PC-9 (cell line): ENCODE measurements around the gene RASSF3. TPM values are rescaled to one million over a fixed set of nuclear protein-coding genes. Genes with fewer than 3 reads are reported as not detected.

Source experiments
- BruUV-seq: library from RNA; stranded (reverse); fragments of 400-500 nt; replicated peaks from 2 replicates; lab custom pipeline; 2021; lab: Mats Ljungman, UMichigan
- CTCF ChIA-PET: fragments of 300-600 bp; sonication (Branson Sonifier 250); formaldehyde crosslinking; loops from one replicate; lab custom pipeline; 2022; ENCODE audit warnings: antibody characterized with exemption; lab: Charles Lee
- POLR2A ChIA-PET: fragments of 300-600 bp; sonication (Branson Sonifier 250); formaldehyde crosslinking; loops from one replicate; lab custom pipeline; 2022; ENCODE audit warnings: antibody characterized with exemption; ENCODE audit not compliant: unreplicated experiment; lab: Charles Lee
- DNase-seq, 2 experiments: peaks; one replicate each; pipeline versions ENCODE4 v3.0.0 to v3.0.0-alpha.2; 2015 to 2022; ENCODE audit warnings: mixed read lengths in 1 of 2
- H2AFZ ChIP-seq: fragments of 200-600 bp; sonication (generic); 2 replicates; pipeline ENCODE4 v1.8.1; 2017; ENCODE audit warnings: antibody characterized with exemption
- H3F3A ChIP-seq: fragments of 200-600 bp; sonication (generic); 2 replicates; pipeline ENCODE4 v1.8.1; 2017; ENCODE audit warnings: antibody characterized with exemption, mild to moderate bottlenecking, low read depth; ENCODE audit not compliant: insufficient read depth
- H3K27ac ChIP-seq: fragments of 200-600 bp; sonication (generic); 2 replicates; pipeline ENCODE4 v1.6.1; 2016; ENCODE audit warnings: mixed run types
- H3K27me3 ChIP-seq: fragments of 200-600 bp; sonication (generic); 2 replicates; pipeline ENCODE4 v1.6.1; 2016; ENCODE audit warnings: low read depth, mixed run types; ENCODE audit not compliant: insufficient read depth
- H3K36me3 ChIP-seq: fragments of 200-600 bp; sonication (generic); 2 replicates; pipeline ENCODE4 v1.6.1; 2016; ENCODE audit warnings: low read depth, mixed run types
- H3K4me1 ChIP-seq: fragments of 200-600 bp; sonication (generic); replicated peaks from 2 replicates; pipeline ENCODE4 v1.6.1; 2016; ENCODE audit warnings: mixed run types; ENCODE audit not compliant: insufficient read depth
- H3K4me2 ChIP-seq: fragments of 200-600 bp; sonication (generic); 2 replicates; pipeline ENCODE4 v1.6.1; 2017; ENCODE audit warnings: mixed run types
- H3K4me3 ChIP-seq: fragments of 200-600 bp; sonication (generic); 2 replicates; pipeline ENCODE4 v1.6.1; 2016; ENCODE audit warnings: mixed run types
- H3K79me2 ChIP-seq: fragments of 200-600 bp; sonication (generic); 2 replicates; pipeline ENCODE4 v1.6.1; 2017; ENCODE audit warnings: low read depth, mixed run types
- H3K9me2 ChIP-seq: fragments of 200-600 bp; sonication (generic); 2 replicates; pipeline ENCODE4 v1.8.1; 2017; ENCODE audit warnings: mild to moderate bottlenecking; ENCODE audit not compliant: insufficient read depth
- H3K9me3 ChIP-seq: fragments of 200-600 bp; sonication (generic); 2 replicates; pipeline ENCODE4 v1.8.1; 2016; ENCODE audit warnings: low read depth; ENCODE audit not compliant: insufficient read depth
- H4K20me1 ChIP-seq: fragments of 200-600 bp; sonication (generic); 2 replicates; pipeline ENCODE4 v1.8.1; 2017; ENCODE audit not compliant: insufficient read depth
- EZH2 ChIP-seq: fragments of 200-600 bp; sonication (generic); IDR thresholded peaks from 2 replicates; pipeline ENCODE4 v1.8.0; 2017; ENCODE audit warnings: antibody characterized with exemption, low read depth
- intact Hi-C: fragments of 100-400 bp; cut with micrococcal nuclease; formaldehyde crosslinking; loops from one replicate; pipeline ENCODE4 v1.10.0; 2022; ENCODE audit not compliant: unreplicated experiment
- total RNA-seq: library from RNA; stranded (reverse); gene quantifications from 2 replicates; pipeline ENCODE4 v1.2.3, GENCODE V29; 2021
- TF ChIP-seq, protein P1 (sequence below): fragments of 200-600 bp; sonication (generic); conservative IDR thresholded peaks from 2 replicates; pipeline ENCODE4 v1.6.1; 2017; ENCODE audit warnings: mixed run types, antibody characterized with exemption, mild to moderate bottlenecking, moderate library complexity

The RASSF3 gene
- total RNA-seq, 1 experiment from 2014 or later, result 38.9 TPM

DNA sequence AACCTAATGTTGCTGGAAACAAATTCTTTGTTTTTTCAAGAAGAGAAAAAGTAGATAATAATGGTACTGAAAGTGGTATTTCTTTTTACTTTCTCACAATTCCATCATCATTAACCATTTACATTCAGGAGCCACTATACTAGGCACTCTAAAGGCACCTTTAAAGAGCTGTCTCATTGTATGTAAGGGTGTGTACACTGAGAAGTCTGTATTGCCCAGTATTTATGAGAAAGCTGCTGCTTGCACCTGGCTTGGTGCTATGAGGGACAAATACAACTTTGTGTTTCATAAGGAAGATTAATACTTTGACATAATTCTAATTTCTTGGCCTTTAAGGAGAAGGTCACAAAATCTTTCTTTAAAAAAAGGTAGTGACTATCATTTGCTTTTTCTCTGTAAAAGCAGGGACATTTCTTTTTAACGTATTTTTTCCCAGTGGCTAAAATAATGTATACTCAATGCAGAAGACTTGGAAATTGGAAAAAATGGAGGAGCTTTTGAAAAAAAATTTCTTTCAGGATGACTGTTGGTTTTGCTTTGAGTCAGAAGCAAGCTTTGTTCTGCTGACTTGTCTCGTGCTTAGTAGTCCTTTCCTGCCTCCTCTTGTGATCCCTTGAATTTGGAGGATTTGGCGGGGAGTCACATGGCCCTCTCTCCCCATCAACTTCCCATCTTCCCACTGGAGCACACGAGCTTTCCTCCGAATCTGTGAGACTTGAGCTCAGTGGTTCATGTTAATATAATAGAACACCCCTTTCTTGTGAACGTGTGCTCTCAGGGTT is 50.1 kb downstream of the RASSF3 start:
- Histone ChIP-seq H3K27me3 (no peaks in the 10 kb centered on the region), H2AFZ (no peak overlapping the region), H3F3A (peaks cover 16% of the 10 kb centered on the region; the same call in 1 of the 2 replicates), H3K4me1 (peaks cover 30% of the 10 kb centered on the region), H4K20me1 (no peaks in the 10 kb centered on the region), H3K4me2 (no peak overlapping the region), H3K79me2 (peaks cover 67% of the 10 kb centered on the region), H3K9me3 (no peaks in the 10 kb centered on the region), H3K9me2 (no peaks in the 10 kb centered on the region; the same call in 1 of the 2 replicates), H3K36me3 (no peaks in the 10 kb centered on the region), H3K27ac (0 out of 2 replicates have a peak overlapping the region, but pooled peaks have one; percentile 10), H3K4me3 (no peak overlapping the region)
- DNase-seq, result no peak
- BruUV-seq, result no TSS peak
- ChIA-PET CTCF (interaction anchor here (0.6 kb wide), 1 partner anchor 313 kb away, joined by 5 read pairs; no protein-coding TSS in a partner anchor), POLR2A (interaction anchor here (0.5 kb wide), 1 partner anchor 18 kb away, joined by 15 read pairs; no protein-coding TSS in a partner anchor)
- intact Hi-C loops, result no loop called here
- TF ChIP-seq, protein P1, sequence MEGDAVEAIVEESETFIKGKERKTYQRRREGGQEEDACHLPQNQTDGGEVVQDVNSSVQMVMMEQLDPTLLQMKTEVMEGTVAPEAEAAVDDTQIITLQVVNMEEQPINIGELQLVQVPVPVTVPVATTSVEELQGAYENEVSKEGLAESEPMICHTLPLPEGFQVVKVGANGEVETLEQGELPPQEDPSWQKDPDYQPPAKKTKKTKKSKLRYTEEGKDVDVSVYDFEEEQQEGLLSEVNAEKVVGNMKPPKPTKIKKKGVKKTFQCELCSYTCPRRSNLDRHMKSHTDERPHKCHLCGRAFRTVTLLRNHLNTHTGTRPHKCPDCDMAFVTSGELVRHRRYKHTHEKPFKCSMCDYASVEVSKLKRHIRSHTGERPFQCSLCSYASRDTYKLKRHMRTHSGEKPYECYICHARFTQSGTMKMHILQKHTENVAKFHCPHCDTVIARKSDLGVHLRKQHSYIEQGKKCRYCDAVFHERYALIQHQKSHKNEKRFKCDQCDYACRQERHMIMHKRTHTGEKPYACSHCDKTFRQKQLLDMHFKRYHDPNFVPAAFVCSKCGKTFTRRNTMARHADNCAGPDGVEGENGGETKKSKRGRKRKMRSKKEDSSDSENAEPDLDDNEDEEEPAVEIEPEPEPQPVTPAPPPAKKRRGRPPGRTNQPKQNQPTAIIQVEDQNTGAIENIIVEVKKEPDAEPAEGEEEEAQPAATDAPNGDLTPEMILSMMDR, result no peak
- no peak for TF ChIP-seq EZH2

DNA sequence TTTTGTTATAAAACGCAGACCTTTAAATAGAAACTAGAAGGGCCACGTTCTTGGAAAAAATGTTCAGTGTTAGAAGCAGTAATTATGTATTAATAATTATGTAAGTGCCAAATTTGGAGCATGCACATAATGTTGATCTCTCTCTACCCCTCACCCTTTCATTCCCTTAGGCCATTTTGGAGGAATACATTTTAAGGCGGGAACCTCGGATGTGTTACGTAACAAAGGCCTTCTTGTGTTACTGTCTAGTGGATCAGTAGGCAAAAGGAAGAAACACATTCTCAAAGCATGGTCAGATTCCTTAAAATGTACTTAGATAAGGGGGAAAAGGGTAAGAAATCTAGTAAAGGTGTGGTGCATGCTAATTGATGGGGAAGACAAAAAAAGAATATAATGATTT is 52.7 kb downstream of the RASSF3 start:
- peak in 1 of 2 experiments; percentile 44 for DNase-seq
- H3K27me3 ChIP-seq, result no peaks in the 10 kb centered on the region
- no peaks in the 10 kb centered on the region for H3K36me3 ChIP-seq
- peaks cover 56% of the 10 kb centered on the region for H3K4me1 ChIP-seq
- no TSS peak for BruUV-seq
- H3K79me2 ChIP-seq, result peaks cover 86% of the 10 kb centered on the region
- ChIA-PET CTCF (no interaction called here), POLR2A (no interaction called here)
- peaks cover 26% of the 10 kb centered on the region; the same call in 1 of the 2 replicates for H3F3A ChIP-seq
- H3K27ac ChIP-seq, result no peak overlapping the region
- intact Hi-C loops, result no loop called here
- H4K20me1 ChIP-seq, result no peaks in the 10 kb centered on the region
- H2AFZ ChIP-seq, result no peak overlapping the region
- TF ChIP-seq EZH2, result no peak
- TF ChIP-seq, protein P1, result no peak
- H3K4me2 ChIP-seq, result peak overlapping the region; percentile 16
- H3K4me3 ChIP-seq, result no peak overlapping the region
- no peaks in the 10 kb centered on the region for H3K9me3 ChIP-seq
- H3K9me2 ChIP-seq, result no peaks in the 10 kb centered on the region; the same call in 1 of the 2 replicates

DNA sequence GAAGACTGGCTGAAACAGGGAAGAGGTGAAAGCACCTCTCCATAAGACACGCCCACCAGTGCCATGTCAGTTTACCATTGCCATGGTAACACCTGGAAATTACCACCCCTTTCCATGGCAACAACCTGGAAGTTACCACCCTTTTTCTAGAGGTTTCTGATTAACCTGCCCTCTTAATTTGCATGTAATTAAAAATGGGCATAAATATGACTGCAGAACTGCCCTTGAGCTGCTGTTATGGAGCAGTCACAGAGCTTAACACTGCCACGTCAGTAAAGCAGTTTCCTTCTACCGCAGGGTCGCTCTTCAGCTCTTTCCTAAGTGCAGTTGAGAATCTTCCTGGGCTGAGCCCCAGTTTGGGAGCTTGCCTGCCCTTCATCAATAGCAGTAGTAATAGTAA is 55.2 kb downstream of the RASSF3 start:
- Histone ChIP-seq H3K4me3 (no peak overlapping the region), H3K4me1 (peaks cover 79% of the 10 kb centered on the region), H3K9me3 (no peaks in the 10 kb centered on the region), H3K27me3 (no peaks in the 10 kb centered on the region), H3K36me3 (no peaks in the 10 kb centered on the region), H3F3A (peaks cover 39% of the 10 kb centered on the region; the same call in 1 of the 2 replicates), H2AFZ (no peak overlapping the region), H4K20me1 (no peaks in the 10 kb centered on the region), H3K79me2 (peaks cover 92% of the 10 kb centered on the region), H3K27ac (peak overlapping the region; percentile 48), H3K4me2 (peak overlapping the region; percentile 41), H3K9me2 (no peaks in the 10 kb centered on the region; the same call in 1 of the 2 replicates)
- DNase-seq, result peak in 1 of 2 experiments; percentile 15
- ChIA-PET POLR2A (interaction anchor here (0.7 kb wide), 1 partner anchor 36 kb away, joined by 6 read pairs; no protein-coding TSS in a partner anchor), CTCF (no interaction called here)
- BruUV-seq, result no TSS peak
- intact Hi-C loops, result no loop called here
- TF ChIP-seq EZH2, result no peak
- TF ChIP-seq, protein P1, result no peak
